ENCODE results near the gene NOS1AP.

The NOS1AP gene

DNA sequence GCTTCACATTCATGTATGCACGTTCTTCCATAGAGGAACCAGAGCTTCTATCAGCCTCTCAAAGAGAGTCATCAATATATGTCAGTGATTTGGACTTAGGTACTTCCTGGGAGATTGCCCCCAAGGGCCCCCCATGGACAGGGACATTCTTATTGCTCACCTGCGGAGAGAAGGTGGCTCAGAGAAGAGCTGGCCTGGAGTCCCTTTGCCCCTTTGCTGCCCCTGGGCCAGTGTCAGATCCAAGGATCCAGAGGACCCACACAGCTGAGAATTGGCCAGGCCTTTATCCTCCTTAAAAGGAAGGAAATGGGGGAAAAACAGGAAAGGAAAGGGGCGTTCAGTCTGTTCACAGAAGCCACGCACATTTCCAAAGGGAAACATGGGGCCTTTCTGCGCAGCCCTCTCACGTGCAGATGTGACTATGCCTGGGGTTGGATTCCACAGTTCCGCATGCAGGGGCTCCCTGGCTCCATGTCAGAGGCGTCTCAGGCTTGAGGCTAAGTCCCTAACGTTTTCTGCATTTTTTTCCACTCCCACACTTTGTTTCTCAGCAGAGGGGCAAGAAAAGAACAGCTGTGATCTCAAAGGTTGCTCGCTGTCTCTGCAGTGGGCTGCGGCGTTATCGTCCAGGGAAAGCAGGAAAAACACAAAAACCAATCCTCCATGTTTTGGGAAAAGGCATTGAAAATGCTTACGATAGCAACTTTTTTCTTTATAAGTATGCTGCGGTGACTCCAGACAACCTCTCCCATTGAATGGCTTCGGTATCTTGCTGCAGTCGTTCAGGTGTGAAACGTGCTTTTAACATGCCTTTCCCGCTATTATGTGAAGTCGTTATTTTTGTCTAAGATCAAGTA is 318.0 kb downstream of the NOS1AP start:
- FAIRE-seq (no peak), DNase-seq (ENCODE audit: insufficient read length) (no peak)
- no peak for TF ChIP-seq POLR2AphosphoS5 (IDR thresholded peaks at IDR 0.05; ENCODE audit: low read depth, low read length)
- TF ChIP-seq TAF1 (IDR thresholded peaks at IDR 0.05; ENCODE audit: borderline replicate concordance, low read depth, low read length): no peak
- no peak for TF ChIP-seq POLR2A (IDR thresholded peaks at IDR 0.05; ENCODE audit: low read depth, low read length)

DNA sequence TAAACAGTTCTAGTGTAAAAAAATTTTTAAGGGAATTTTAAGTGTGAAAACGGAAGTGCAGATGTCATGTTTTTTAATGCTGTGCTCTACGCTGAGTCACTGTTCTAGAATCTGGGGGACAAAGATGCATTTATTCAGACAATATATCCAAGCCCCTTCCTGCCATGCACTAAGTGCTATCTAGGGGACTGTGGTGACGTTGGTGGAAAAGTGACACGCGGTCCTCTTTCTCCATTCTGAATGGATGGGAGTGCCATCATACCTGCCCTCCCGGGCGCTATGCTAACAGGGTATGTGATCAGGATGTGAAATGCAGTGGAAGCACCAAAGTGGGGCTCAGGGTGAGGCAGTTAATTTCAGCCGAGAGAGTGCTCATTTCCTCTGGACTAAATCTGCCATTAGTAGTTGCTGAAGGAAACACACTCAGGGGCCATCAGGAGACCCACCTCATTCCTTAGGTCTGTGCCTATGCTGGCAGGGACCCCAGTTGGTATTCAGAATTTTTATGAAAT is 318.6 kb downstream of the NOS1AP start:
- no peak for DNase-seq (ENCODE audit: insufficient read length)
- TF ChIP-seq POLR2AphosphoS5 (IDR thresholded peaks at IDR 0.05; ENCODE audit: low read depth, low read length): no peak
- no peak for TF ChIP-seq TAF1 (IDR thresholded peaks at IDR 0.05; ENCODE audit: borderline replicate concordance, low read depth, low read length)
- TF ChIP-seq POLR2A (IDR thresholded peaks at IDR 0.05; ENCODE audit: low read depth, low read length): no peak
- FAIRE-seq: no peak

DNA sequence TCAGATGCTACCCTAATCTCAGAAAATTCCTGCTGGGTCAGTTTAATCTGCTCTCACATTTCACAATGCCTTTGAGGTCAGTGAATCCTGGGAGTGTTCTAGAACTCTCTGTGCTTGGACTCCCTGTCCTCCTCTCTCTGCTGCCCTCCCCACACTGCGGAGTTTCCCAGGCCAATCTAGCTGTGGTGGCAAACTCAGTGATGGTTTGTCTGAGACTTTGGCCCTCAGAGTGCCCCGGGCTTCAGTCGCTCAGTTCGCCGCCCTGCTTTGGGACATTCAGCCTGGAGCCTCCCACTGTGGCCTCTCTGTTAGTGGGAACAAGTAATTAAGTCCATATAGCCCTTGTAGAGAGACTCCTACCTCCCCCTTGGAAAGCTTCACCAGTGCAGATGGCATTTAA is 319.1 kb downstream of the NOS1AP start:
- TF ChIP-seq TAF1 (IDR thresholded peaks at IDR 0.05; ENCODE audit: borderline replicate concordance, low read depth, low read length) (no peak), POLR2AphosphoS5 (IDR thresholded peaks at IDR 0.05; ENCODE audit: low read depth, low read length) (no peak), POLR2A (IDR thresholded peaks at IDR 0.05; ENCODE audit: low read depth, low read length) (no peak)
- no peak for FAIRE-seq
- no peak for DNase-seq (ENCODE audit: insufficient read length)

DNA sequence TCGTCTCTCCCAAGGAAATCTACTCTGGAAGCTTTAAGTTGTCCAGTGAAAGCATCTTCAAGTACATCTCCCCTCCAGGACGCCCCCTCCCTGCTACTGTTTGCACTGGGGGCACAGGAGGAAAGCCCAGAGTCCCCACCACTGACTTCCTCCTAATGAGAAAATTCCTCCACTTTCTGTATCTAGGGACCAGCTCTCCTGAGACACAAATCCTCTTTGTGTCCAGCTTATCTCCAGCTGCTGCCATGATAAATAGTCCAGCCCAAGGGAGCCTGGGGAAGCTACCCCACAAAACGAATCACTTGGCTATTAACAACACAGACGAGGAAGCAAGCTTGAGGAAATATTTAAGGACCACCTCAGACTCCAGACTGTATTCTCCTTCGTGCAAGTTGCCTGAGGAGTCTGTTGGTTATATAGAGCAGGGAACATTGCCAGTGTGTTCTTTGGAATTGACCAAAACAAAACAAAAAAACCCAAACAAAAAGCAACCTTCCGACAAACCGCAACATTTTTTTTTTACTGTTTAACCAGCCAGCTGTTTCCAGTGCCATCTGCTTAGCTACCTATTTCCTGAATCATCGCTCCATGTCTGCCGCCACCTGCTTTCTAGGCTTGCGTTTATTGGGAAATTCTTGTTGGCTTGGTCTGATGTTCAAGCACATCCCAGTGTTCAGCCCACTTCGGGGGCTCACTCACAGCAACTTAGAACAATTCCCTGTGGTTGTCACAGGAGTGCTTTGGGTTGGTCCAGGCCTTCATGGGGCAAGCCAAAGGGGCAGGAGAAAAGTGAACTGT is 319.7 kb downstream of the NOS1AP start:
- no peak for FAIRE-seq
- no peak for DNase-seq (ENCODE audit: insufficient read length)
- no peak for TF ChIP-seq POLR2A (IDR thresholded peaks at IDR 0.05; ENCODE audit: low read depth, low read length)
- TF ChIP-seq TAF1 (IDR thresholded peaks at IDR 0.05; ENCODE audit: borderline replicate concordance, low read depth, low read length): no peak
- TF ChIP-seq POLR2AphosphoS5 (IDR thresholded peaks at IDR 0.05; ENCODE audit: low read depth, low read length): no peak

GRCh38 chr1:162389971-162390370 is 320.5 kb downstream of the NOS1AP start:
- FAIRE-seq (no peak), DNase-seq (ENCODE audit: insufficient read length) (no peak)
- TF ChIP-seq TAF1 (IDR thresholded peaks at IDR 0.05; ENCODE audit: borderline replicate concordance, low read depth, low read length) (no peak), POLR2A (IDR thresholded peaks at IDR 0.05; ENCODE audit: low read depth, low read length) (no peak), POLR2AphosphoS5 (IDR thresholded peaks at IDR 0.05; ENCODE audit: low read depth, low read length) (no peak)

DNA sequence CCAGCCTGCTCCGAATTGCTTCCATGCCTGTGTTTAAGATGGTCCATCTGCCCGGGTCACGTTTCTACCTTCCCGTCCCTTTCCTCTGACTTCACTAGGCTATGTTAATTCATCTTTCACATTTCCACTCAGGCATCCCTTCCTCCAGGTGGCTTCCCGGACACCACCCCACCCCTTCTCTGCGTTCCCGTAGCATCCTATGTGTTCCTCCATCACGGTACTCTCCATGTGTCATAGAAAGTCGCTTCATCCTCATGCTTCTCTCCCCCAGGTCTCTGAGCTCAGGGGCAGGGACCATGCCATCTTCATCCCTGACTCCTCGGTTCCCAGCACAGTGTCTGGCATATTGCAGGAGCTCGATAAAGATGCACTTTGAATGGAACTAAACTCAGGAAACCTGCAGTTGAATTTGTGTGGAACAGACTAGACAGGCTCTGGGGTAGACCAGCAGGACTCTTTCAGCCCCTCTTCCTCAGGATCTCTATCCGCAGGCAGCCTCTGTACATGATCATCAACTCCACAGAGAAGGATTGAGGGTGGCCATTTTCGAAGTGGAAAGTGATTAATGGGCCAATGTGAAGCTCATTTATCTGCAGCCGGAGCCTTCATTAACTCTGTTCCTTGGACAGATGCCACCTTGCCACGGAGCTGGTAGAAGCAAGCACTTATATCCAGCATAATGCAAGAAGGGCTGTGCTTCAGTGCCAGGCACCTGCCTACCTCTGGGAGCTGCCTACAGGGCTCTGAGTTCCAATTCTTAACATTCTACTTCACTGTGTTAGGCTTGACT is 321.1 kb downstream of the NOS1AP start:
- DNase-seq (ENCODE audit: insufficient read length): no peak
- FAIRE-seq: no peak
- no peak for TF ChIP-seq TAF1 (IDR thresholded peaks at IDR 0.05; ENCODE audit: borderline replicate concordance, low read depth, low read length)
- no peak for TF ChIP-seq POLR2A (IDR thresholded peaks at IDR 0.05; ENCODE audit: low read depth, low read length)
- TF ChIP-seq POLR2AphosphoS5 (IDR thresholded peaks at IDR 0.05; ENCODE audit: low read depth, low read length): no peak

DNA sequence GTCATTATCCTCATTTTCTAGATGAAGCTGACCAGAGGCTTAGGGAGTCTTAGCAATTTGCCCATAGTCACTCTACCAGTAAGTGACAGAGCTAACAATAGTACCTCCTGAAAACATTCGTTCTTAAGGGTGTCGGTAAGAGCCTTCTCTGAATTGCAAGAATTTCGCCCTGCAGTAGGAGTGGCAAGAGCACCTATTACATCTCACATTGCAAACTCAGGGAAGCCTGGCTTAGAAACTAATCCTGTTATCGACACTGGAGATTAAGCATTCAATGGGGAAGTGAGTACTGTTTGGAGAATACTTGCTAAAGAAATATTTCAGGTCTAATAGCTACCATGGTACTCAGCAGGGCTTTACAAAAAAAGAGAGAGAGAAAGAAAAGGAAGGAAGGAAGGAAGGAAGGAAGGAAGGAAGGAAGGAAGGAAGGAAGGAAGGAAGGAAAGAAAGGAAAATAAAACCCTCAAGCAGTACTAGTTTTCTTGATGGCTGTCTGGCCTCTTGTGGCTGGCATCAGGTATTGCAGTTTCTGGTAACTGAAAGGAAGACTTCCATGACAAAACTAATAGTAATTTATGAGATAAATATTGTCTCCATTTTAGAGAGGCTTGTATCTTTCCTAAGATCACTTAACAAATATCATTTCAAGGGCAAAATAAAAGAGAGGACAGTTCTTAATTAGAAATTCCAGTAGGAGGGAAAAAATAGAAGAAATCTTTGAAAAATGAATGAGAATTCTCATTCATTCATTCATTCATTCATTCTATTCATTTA is 322.5 kb downstream of the NOS1AP start:
- TF ChIP-seq POLR2A (IDR thresholded peaks at IDR 0.05; ENCODE audit: low read depth, low read length) (no peak), TAF1 (IDR thresholded peaks at IDR 0.05; ENCODE audit: borderline replicate concordance, low read depth, low read length) (no peak), POLR2AphosphoS5 (IDR thresholded peaks at IDR 0.05; ENCODE audit: low read depth, low read length) (no peak)
- DNase-seq (ENCODE audit: insufficient read length) (no peak), FAIRE-seq (peak; percentile 63)

DNA sequence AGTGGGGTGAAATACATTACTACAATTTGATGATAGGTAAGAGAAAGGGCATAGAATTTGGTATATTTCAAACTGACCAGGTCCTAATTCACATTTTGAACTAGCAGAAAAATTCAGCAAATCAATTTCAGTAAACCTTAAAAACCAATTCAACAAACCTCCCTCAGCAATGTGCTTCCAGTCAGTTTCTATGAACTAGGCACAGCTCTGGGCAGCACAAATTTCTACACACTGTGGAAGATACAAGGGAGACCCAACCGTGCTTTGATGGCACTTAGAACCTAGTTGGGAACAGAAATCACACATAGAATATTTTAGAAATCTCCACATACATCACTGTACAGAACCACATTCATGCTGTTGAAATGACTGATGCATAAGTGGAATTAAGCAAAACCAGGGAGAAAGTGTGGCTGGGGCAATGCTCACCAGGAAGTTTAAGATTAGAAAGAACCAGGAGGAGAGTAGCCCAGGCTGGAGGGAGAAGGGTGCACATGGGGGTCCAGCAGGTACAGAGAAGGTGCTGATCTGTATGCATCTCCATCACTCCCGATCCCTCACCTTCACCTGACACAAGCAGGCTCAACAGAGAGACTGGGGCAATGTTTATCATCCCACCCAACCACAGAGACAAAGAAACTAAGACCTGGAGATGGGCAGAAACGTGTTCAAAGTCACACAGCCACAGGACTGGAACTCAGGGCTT is 326.9 kb downstream of the NOS1AP start:
- TF ChIP-seq TAF1 (IDR thresholded peaks at IDR 0.05; ENCODE audit: borderline replicate concordance, low read depth, low read length) (no peak), POLR2A (IDR thresholded peaks at IDR 0.05; ENCODE audit: low read depth, low read length) (no peak), POLR2AphosphoS5 (IDR thresholded peaks at IDR 0.05; ENCODE audit: low read depth, low read length) (no peak)
- FAIRE-seq (no peak), DNase-seq (ENCODE audit: insufficient read length) (no peak)

- no peak for FAIRE-seq
- no peak for DNase-seq (ENCODE audit: insufficient read length)
- TF ChIP-seq POLR2A (IDR thresholded peaks at IDR 0.05; ENCODE audit: low read depth, low read length) (no peak), POLR2AphosphoS5 (IDR thresholded peaks at IDR 0.05; ENCODE audit: low read depth, low read length) (no peak), TAF1 (IDR thresholded peaks at IDR 0.05; ENCODE audit: borderline replicate concordance, low read depth, low read length) (no peak)
These were observed 327.6 kb downstream of the NOS1AP start for GRCh38 chr1:162397039-162397448.
